GM23248 (cell line): Measurements from ENCODE around the gene LHX3.

Experiments used
- EZH2 ChIP-seq: fragments of 200-600 bp; sonication (generic); IDR thresholded peaks from 2 replicates; pipeline ENCODE4 v1.6.1; 2018; ENCODE audit warnings: antibody characterized with exemption, mild to moderate bottlenecking; ENCODE audit not compliant: insufficient read depth, poor library complexity, severe bottlenecking
- EZH2phosphoT487 ChIP-seq: fragments of 200-600 bp; sonication (generic); IDR thresholded peaks from 2 replicates; pipeline ENCODE4 v1.6.1; 2018; ENCODE audit warnings: antibody characterized with exemption, moderate library complexity, mild to moderate bottlenecking, low read depth; ENCODE audit not compliant: insufficient read depth

- no peak for TF ChIP-seq EZH2
- no peak for TF ChIP-seq EZH2phosphoT487
These were observed 56.8 kb downstream of the LHX3 start for GRCh38 chr9:136147890-136148714.
